Lung (tissue), 16 donors: ENCODE results near the gene HADHB. TPM values are rescaled to one million over a fixed set of nuclear protein-coding genes. Genes with fewer than 3 reads are reported as not detected.
A peak's percentile ranks its signal among the peaks of the same experiment; 100 is the strongest.

ENCODE experiments used
- ATAC-seq: fragments of 200-7000 bp; cut with Tn5 transposase; one replicate; pipeline ENCODE4 v1.9.1; 2020; ENCODE audit warnings: moderate number of reproducible peaks; ENCODE audit not compliant: insufficient read depth, low FRiP score
- DNase-seq, 3 donors: peaks; one replicate each; pipeline ENCODE4 v3.0.0-alpha.2; 2013 to 2017
- H3K27ac ChIP-seq, 2 donors: one replicate each; pipeline ENCODE4 v1.5.1; 2013; ENCODE audit warnings: mild to moderate bottlenecking in 2 of 2, moderate library complexity in 2 of 2, control low read depth in 1 of 2, inconsistent platforms in 1 of 2, low read depth in 1 of 2, low read length in 1 of 2
- H3K27me3 ChIP-seq, 3 donors: one replicate each; pipeline ENCODE4 v1.5.1; 2013; ENCODE audit warnings: low read length in 2 of 3; ENCODE audit not compliant: control insufficient read depth in 3 of 3, insufficient read depth in 3 of 3
- H3K36me3 ChIP-seq, 4 donors: one replicate each; pipeline ENCODE4 v1.5.1; 2013; ENCODE audit warnings: low read length in 4 of 4, mild to moderate bottlenecking in 1 of 4, moderate library complexity in 1 of 4; ENCODE audit not compliant: control insufficient read depth in 4 of 4, insufficient read depth in 4 of 4
- H3K4me1 ChIP-seq, 5 donors: one replicate each; pipeline ENCODE4 v1.5.1; 2013; ENCODE audit warnings: low read length in 5 of 5, mild to moderate bottlenecking in 2 of 5, moderate library complexity in 1 of 5; ENCODE audit not compliant: control insufficient read depth in 5 of 5, insufficient read depth in 5 of 5
- H3K4me3 ChIP-seq: one replicate; pipeline ENCODE4 v1.5.1; 2013; ENCODE audit warnings: mild to moderate bottlenecking, control low read depth, moderate library complexity
- H3K9ac ChIP-seq, 2 donors: one replicate each; pipeline ENCODE4 v1.5.1; 2013; ENCODE audit warnings: low read length in 2 of 2, control low read depth in 1 of 2; ENCODE audit not compliant: insufficient read depth in 1 of 2
- H3K9me3 ChIP-seq, 4 donors: one replicate each; pipeline ENCODE4 v1.5.1; 2013; ENCODE audit warnings: low read length in 3 of 4, mild to moderate bottlenecking in 1 of 4, moderate library complexity in 1 of 4; ENCODE audit not compliant: control insufficient read depth in 4 of 4, insufficient read depth in 3 of 4
- WGBS, 2 donors: extraction: QIAGEN DNeasy Blood & Tissue Kit; methylation state at CpG; one replicate each; pipeline ENCODE4 v1.1.7; 2013; 5-methylcytosine and 5-hydroxymethylcytosine counted together
- long read RNA-seq, 5 donors: transcript quantifications; one replicate each; lab custom pipeline, GENCODE V29; 2026
- polyA plus RNA-seq, 2 donors: library from polyadenylated mRNA; stranded (reverse); fragments of 200-250 nt; gene quantifications; one replicate each; pipeline ENCODE4 v1.2.1, GENCODE V29; 2013
- total RNA-seq, 2 donors: library from RNA; depleted of rRNA in 1 of 2; stranded (reverse); fragments of >200 nt in 1 of 2; gene quantifications; one replicate each; pipeline ENCODE4 v1.2.1, GENCODE V29; 2014 to 2021
- TF ChIP-seq, protein P1 (sequence below): IDR thresholded peaks from 2 replicates; pipeline ENCODE4 v1.5.1; 2012; ENCODE audit warnings: mild to moderate bottlenecking; ENCODE audit errors: control extremely low read depth, extremely low read depth
- donor health status: control.
- donor health status: control.
- donor health status: Bipolar disorder and iron deficiency.
- donor health status: healthy.
- donor health status: DM: yes; HTN: yes; CAD: no.

Gene HADHB
- 100 to 1,000 TPM; 100 to 140 TPM for total RNA-seq
- 10 to 100 TPM; 63.1 to 78.8 TPM for polyA plus RNA-seq
- long read RNA-seq, donor 1, transcript HADHB-201 (16 exons, 2,044 nt): major isoform, 37 of 49 reads
- long read RNA-seq, donor 1, partial matches to known transcripts: 6 of 49 reads
- long read RNA-seq, donor 1, other reads (novel, unspliced or antisense): 0 of 49 reads
- long read RNA-seq, donor 2, transcript HADHB-201 (16 exons, 2,044 nt): major isoform, 9 of 18 reads
- long read RNA-seq, donor 2, partial matches to known transcripts: 6 of 18 reads
- long read RNA-seq, donor 2, other reads (novel, unspliced or antisense): 0 of 18 reads
- long read RNA-seq, donor 3, transcript HADHB-201 (16 exons, 2,044 nt): major isoform, 18 of 29 reads
- long read RNA-seq, donor 3, partial matches to known transcripts: 11 of 29 reads
- long read RNA-seq, donor 3, other reads (novel, unspliced or antisense): 0 of 29 reads
- long read RNA-seq, donor 4, transcript HADHB-201 (16 exons, 2,044 nt): major isoform, 6 of 14 reads
- long read RNA-seq, donor 4, partial matches to known transcripts: 6 of 14 reads
- long read RNA-seq, donor 4, other reads (novel, unspliced or antisense): 0 of 14 reads
- long read RNA-seq, donor 5, transcript HADHB-201 (16 exons, 2,044 nt): major isoform, 30 of 37 reads
- long read RNA-seq, donor 5, partial matches to known transcripts: 5 of 37 reads
- long read RNA-seq, donor 5, other reads (novel, unspliced or antisense): 0 of 37 reads

DNA sequence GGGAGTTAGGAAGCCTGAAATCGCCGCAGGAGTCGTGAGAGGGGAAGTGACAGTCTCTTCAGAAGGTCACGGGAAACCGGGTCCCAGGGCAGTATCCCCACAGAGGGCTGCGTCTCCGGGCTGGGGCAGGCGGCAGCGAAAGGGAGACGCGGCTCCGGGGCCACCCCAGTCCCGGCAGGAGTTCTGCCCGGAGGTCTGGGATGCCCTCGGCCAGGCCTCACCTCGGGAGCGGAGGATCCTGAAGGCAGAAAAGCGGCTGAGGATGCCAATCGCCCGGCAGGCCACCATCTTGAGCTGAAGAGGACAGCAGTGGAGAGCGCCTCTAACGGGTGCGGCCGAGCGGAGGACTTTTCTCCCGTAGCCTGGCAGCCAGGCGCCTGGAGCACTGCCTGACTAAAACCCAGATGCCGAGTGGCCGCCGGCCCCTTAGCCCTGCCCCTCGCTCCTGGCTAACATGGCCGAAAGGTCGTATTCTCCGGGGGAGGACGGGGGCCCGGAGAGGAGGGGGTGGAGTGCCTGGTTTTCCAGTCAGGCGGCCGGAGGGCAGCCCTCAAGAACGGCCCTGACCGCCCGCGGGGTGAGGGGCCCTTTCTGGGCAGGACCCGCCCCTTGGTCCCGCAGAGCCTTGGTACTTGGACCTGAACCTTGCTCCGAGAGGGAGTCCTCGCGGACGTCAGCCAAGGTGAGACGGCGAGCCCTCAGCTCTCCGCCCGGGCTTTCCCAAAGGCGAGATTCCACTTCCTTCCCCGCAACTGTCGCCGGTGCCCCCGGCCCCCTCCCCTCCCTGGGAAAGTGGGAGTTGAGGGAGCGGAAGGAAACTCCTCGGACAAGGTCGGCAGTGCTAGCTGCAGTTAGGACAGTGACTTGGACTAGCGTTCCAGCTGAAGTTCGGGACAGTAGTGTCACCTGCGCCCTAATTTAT lies at the start of gene HADHB, which contains the start of gene HADHA:
TSS of gene HADHB (plus strand) at position 631 of the 922 bp plus-strand sequence. CDS start 9,316 bp downstream, outside the sequence.
TSS of gene HADHA (minus strand) at position 324 of the 922 bp plus-strand sequence. CDS start at position 288, 36 bp downstream.
- 0 to 1% methylated on average over 60 to 63 of the region's 63 CpGs for WGBS, 2 donors
- Histone ChIP-seq H3K36me3 (peaks cover 0 to 12% (median 0%) of the 10 kb centered on the region in 4 donors), H3K27me3 (no peaks in the 10 kb centered on the region), H3K9ac (peak within 1 kb of the TSS; percentile 86 to 87), H3K4me3 (peak within 1 kb of the TSS; percentile 91), H3K4me1 (peaks cover 6 to 26% (median 16%) of the 10 kb centered on the region in 5 donors), H3K27ac (peak within 1 kb of the TSS; percentile 98), H3K9me3 (no peaks in the 10 kb centered on the region)
- peak; percentile 94 for ATAC-seq
- TF ChIP-seq, protein P1, sequence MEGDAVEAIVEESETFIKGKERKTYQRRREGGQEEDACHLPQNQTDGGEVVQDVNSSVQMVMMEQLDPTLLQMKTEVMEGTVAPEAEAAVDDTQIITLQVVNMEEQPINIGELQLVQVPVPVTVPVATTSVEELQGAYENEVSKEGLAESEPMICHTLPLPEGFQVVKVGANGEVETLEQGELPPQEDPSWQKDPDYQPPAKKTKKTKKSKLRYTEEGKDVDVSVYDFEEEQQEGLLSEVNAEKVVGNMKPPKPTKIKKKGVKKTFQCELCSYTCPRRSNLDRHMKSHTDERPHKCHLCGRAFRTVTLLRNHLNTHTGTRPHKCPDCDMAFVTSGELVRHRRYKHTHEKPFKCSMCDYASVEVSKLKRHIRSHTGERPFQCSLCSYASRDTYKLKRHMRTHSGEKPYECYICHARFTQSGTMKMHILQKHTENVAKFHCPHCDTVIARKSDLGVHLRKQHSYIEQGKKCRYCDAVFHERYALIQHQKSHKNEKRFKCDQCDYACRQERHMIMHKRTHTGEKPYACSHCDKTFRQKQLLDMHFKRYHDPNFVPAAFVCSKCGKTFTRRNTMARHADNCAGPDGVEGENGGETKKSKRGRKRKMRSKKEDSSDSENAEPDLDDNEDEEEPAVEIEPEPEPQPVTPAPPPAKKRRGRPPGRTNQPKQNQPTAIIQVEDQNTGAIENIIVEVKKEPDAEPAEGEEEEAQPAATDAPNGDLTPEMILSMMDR: no peak
- DNase-seq: peak; percentile 92 to 93 (median 93)

DNA sequence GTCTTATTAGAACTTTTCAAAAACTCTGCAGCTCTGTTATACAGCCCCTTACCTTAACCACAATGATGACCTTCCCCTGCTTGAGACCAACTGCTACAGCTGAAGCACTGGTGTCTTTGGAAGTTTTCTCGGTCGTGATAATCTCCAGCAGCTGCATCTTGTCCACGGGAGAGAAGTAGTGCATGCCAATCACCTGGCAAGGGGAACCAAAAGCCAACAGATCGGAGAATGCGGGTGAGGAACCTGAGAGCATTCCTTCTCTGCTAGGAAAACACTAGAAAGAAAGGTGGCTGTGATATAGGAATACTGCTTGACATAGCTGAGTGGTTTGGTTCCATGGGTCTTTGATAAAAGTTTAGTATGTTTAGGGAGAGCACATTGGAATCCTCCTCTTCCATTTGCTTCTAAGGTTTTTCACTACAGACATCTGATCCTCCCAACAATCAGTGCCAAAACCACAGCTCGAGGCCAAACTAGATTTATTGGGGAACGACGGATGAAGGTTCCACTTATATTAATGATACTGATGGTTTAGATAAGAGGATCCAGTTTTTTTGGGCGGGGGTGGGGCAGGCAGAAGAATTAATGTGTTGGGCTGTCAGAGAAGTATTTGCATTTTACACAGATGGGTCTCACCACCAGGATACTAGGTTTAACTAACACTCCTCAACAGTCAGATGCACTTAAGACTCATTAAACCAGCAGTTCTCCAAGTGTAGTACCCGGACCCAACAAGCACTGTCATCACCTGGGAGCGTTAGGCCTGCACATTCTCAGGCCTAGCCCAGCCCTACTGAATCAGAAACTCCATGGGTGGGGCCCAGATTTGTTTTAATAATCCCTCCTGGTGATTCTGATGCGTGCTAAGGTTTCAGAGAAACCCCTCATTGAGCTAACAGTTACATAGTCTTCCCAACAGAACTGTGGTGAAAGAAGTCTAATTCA lies 49.4 kb upstream of the HADHB start:
- no peak for ATAC-seq
- H3K9me3 ChIP-seq: no peaks in the 10 kb centered on the region
- H3K27ac ChIP-seq: no peak overlapping the region
- DNase-seq: no peak
- no peak overlapping the region for H3K9ac ChIP-seq
- no peaks in the 10 kb centered on the region for H3K4me1 ChIP-seq
- TF ChIP-seq, protein P1: no peak
- H3K36me3 ChIP-seq: peaks cover 57 to 67% (median 62%) of the 10 kb centered on the region in 4 donors
- 76 to 89% methylated on average over 12 of the region's 12 CpGs for WGBS, 2 donors
- H3K27me3 ChIP-seq: no peaks in the 10 kb centered on the region
- H3K4me3 ChIP-seq: no peak overlapping the region
